Activated CD4-positive, alpha-beta T cell treated with anti-CD3 and anti-CD28 coated beads for 36 hours (primary cell): ENCODE measurements around the gene NAT14. TPM values are rescaled to one million over a fixed set of nuclear protein-coding genes. Genes with fewer than 3 reads are reported as not detected.

ENCODE experiments used
- ATAC-seq: fragments of 200-7000 bp; cut with Tn5 transposase; one replicate; pipeline ENCODE4 v1.10.0; 2021; ENCODE audit warnings: mild to moderate bottlenecking, moderate library complexity
- CTCF ChIA-PET: fragments of 350-600 bp; sonication (Branson Sonifier 250); formaldehyde crosslinking; loops from one replicate; lab custom pipeline; 2021; ENCODE audit warnings: antibody characterized with exemption; lab: Charles Lee
- POLR2A ChIA-PET: fragments of 350-600 bp; sonication (Branson Sonifier 250); formaldehyde crosslinking; loops from one replicate; lab custom pipeline; 2021; ENCODE audit warnings: antibody characterized with exemption, inconsistent platforms; lab: Charles Lee
- DNase-seq: peaks from one replicate; pipeline ENCODE4 v3.0.0-alpha.2; 2020
- H3K27ac Mint-ChIP-seq: one replicate; pipeline ENCODE4 v1.8.0; 2021; ENCODE audit warnings: mixed read lengths
- H3K27me3 Mint-ChIP-seq: one replicate; pipeline ENCODE4 v1.8.0; 2021; ENCODE audit warnings: mixed read lengths
- H3K36me3 Mint-ChIP-seq: one replicate; pipeline ENCODE4 v1.8.0; 2021; ENCODE audit warnings: low read depth, mixed read lengths
- H3K4me1 Mint-ChIP-seq: one replicate; pipeline ENCODE4 v1.8.0; 2021; ENCODE audit warnings: mixed read lengths
- H3K4me3 Mint-ChIP-seq: one replicate; pipeline ENCODE4 v1.8.0; 2021; ENCODE audit warnings: mild to moderate bottlenecking, moderate library complexity, mixed read lengths
- H3K9me3 Mint-ChIP-seq: one replicate; pipeline ENCODE4 v1.8.0; 2021; ENCODE audit warnings: low read depth, mixed read lengths
- intact Hi-C, 2 experiments: fragments of 100-400 bp; cut with DNase I in 1 of 2; cut with micrococcal nuclease in 1 of 2; formaldehyde crosslinking; loops; one replicate each; pipeline versions ENCODE4 v1.14.2 to v1.15.1; 2022 to 2024; cut with DNase I, micrococcal nuclease
- total RNA-seq, 2 experiments: library from RNA; stranded (reverse); gene quantifications; one replicate each; pipeline ENCODE4 v1.2.3, GENCODE V29; 2021

The NAT14 gene
- total RNA-seq, 2 experiments from 2014 or later: 8.2 to 14.8 TPM

DNA sequence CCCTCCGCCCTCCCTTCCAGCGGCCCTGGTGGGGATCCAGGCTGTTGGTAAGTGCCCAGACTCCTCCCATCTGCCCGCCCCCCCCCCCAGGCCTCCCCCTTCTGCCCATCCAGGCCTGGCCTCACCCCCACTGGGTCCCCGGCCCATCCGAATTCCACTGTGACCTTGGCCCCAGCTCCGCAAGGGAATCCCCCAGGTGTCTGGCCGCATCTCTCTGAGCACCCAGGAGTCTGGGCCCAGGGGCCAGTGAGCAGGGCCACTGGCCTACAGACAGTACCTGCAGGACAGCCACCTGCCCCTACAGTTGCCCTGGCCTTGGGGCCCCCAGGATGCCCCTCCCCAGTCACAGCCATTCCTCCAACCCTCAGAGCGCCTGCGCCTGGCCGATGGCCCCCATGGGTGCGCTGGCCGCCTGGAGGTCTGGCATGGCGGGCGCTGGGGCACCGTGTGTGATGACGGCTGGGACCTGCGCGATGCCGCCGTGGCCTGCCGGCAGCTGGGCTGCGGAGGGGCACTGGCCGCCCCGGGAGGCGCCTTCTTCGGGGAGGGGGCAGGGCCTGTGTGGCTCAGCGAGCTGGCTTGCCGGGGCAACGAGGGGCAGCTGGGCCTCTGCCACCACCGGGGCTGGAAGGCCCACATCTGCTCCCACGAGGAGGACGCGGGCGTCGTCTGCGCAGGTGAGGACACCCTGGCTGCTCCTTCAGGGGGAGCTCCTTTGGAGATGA, 4.2 kb downstream of the NAT14 start:
- ATAC-seq (no peak), DNase-seq (no peak)
- CTCF ChIA-PET: interaction anchor here (1.6 kb wide), 1 partner anchor 15 kb away, joined by 4 read pairs; no protein-coding TSS in a partner anchor
- peaks cover 18% of the 10 kb centered on the region for H3K4me1 Mint-ChIP-seq
- H3K27me3 Mint-ChIP-seq: peaks cover 2% of the 10 kb centered on the region
- H3K9me3 Mint-ChIP-seq: no peaks in the 10 kb centered on the region
- H3K27ac Mint-ChIP-seq: no peak overlapping the region
- no peaks in the 10 kb centered on the region for H3K36me3 Mint-ChIP-seq
- no peak overlapping the region for H3K4me3 Mint-ChIP-seq
- intact Hi-C loops: no loop called here
- POLR2A ChIA-PET: no interaction called here

DNA sequence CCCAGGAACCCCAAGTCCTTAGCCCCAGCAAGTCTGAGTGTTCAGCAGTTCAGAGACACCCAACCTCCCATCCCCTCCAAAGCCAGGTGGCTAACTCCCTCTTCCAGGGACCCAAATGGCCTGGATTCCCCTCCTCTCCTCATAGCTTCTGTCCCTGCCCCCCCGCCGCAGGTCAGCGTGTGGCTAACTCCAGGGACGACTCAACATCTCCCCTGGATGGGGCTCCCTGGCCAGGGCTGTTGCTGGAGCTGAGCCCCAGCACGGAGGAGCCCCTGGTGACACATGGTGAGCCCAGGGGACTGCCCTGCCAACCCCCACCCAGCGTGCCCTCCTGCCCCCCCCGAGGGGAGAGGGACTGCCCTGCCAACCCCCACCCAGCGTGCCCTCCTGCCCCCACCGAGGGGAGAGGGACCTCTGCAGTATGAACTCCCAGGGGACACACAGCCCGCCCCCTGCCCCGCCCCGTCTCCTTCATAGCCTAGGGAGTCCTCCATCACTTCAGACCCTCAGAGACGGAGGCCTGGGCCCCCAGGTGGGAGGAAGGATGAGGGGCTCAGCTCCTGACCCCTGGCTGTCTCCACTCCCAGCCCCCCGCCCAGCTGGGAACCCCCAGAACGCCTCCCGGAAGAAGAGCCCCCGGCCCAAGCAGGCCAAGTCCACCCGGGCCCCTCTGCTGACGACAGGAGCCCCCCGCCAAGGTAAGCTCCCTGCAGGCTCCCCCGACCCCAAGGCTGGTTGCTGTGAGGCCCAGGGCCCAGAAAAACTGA, 4.9 kb downstream of the NAT14 start:
- no peak overlapping the region for H3K4me3 Mint-ChIP-seq
- ATAC-seq (no peak), DNase-seq (no peak)

DNA sequence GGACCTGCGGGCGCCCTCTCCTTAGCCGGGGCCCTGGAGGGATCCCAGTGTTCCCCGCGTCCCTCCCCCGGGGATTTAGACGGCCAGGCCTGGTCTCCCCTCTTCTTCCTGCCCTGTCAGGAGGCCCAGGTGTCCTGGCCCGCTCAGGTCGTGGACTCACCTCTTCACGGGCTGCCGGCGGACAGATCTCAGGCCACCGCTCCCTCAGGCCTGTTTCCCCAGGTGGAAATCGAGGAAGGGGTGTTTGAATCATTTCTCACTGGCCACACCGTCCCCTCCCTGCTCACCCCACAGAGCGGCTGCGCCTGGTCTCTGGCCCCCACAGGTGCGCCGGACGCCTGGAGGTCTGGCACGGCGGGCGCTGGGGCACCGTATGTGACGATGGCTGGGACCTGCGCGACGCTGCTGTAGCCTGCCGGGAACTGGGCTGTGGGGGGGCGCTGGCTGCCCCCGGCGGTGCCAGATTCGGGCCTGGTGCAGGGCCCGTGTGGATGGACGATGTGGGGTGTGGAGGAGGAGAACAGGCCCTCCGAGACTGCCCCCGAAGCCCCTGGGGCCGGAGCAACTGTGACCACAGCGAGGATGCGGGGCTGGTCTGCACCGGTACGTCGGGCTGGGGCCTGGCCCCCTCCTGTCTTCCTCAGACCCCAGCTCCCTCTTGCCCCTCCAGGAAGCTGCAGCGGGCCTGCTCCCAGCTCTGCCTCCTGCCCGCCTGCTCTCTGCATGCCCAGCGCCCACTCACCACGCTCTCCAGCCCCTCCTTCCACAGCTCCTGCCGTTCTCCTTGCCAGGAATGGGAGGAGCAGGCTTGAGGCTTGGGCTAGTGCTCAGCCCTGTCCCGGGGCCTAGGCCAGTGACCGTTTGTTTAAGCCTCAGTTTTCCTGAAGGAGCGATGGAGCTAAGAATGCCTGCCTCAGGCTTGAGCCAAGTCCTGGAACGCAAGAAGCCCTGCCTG, 5.8 kb downstream of the NAT14 start:
- H3K4me3 Mint-ChIP-seq: no peak overlapping the region
- H3K4me1 Mint-ChIP-seq: peaks cover 14% of the 10 kb centered on the region
- CTCF ChIA-PET: interaction anchor here (0.7 to 1.8 kb wide), 3 partner anchors 13 to 816 kb away, joined by 3 to 7 read pairs (median 4); no protein-coding TSS in a partner anchor
- H3K27ac Mint-ChIP-seq: no peak overlapping the region
- no peak for ATAC-seq
- no peak for DNase-seq
- no peaks in the 10 kb centered on the region for H3K36me3 Mint-ChIP-seq
- POLR2A ChIA-PET: no interaction called here
- peaks cover 2% of the 10 kb centered on the region for H3K27me3 Mint-ChIP-seq
- no peaks in the 10 kb centered on the region for H3K9me3 Mint-ChIP-seq
- intact Hi-C loops: no loop called here

More for the DNA sequence above, 4.9 kb downstream of the NAT14 start:
- ChIA-PET CTCF (interaction anchor here (1.6 kb wide), 1 partner anchor 14 kb away, joined by 4 read pairs; no protein-coding TSS in a partner anchor), POLR2A (no interaction called here)
- Mint-ChIP-seq H3K36me3 (no peaks in the 10 kb centered on the region), H3K27me3 (peaks cover 2% of the 10 kb centered on the region), H3K9me3 (no peaks in the 10 kb centered on the region), H3K4me1 (peaks cover 14% of the 10 kb centered on the region), H3K27ac (no peak overlapping the region)
- intact Hi-C loops: no loop called here

DNA sequence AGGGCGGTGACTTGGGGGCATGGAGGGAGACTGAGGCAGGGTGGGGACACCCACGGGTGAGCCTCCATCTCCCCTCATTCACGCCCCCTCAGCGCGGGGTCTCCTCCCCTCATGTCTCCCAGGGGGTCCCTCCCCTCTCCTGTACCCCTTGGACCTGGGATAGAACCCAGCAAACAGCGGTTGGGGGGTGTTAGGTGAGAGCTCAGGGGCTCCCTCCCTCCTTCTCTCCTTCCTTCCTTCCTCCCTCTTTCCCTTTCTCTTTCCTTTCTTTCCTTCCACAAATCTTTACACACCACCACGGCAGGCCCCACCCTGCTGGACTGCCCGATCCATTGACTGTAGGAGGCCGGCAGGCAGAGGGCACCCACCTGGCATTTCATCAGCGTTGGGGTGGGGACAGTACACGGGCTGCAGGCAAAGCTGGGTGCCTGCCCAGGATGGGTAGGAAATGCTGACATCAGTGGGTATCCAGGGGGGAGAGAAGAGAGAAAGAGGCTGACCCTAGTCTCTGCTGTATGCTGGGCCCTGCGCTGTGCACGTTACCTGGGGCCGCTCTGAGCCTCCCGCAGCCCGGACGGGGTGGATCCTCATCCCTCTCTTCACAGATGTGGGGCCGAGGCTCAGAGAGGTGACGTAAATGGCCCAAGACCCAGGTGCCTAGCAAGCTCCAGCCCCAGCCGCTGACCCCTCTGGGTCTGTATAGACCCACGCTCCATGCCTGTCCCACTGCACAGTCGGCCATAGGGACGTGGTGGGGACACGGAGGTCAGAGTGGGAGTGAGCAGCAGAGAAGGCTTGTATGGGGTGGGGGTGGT, 6.8 kb downstream of the NAT14 start:
- no peak for DNase-seq
- Mint-ChIP-seq H3K9me3 (no peaks in the 10 kb centered on the region), H3K4me3 (no peak overlapping the region), H3K4me1 (peaks cover 11% of the 10 kb centered on the region), H3K27ac (no peak overlapping the region), H3K36me3 (no peaks in the 10 kb centered on the region), H3K27me3 (peaks cover 2% of the 10 kb centered on the region)
- intact Hi-C loops: no loop called here
- ChIA-PET POLR2A (no interaction called here), CTCF (interaction anchor here (0.6 to 1.8 kb wide), 3 partner anchors 24 to 817 kb away, joined by 3 to 7 read pairs (median 3); no protein-coding TSS in a partner anchor)
- no peak for ATAC-seq

DNA sequence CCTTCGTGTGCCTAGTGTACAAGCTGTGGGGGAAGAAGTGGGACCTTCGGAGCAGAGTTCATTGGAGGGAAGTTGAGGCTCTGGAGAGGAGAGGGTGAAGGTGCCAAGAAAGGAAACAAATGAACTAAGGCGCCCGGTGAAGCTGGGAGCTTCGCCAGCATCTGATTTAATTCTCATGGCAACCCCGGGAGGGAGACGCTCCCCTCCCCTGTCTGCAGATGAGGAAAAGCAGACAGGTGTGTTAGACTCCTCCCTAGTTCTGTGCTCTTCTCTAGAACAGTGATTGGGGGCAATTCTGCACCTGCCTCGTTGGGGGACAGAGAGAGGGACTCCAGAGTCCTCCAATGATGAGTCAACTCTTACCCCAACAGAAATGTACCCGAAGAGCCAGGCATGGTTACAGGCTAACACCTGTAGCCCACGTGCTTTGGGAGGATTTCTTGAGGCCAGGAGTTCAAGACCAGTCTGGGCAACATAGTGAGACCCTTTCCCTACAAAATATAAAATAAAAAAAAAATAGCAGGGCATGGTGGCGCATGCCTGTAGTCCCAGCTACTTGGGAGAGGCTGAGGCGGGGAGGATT, 7.5 kb downstream of the NAT14 start:
- Mint-ChIP-seq H3K27ac (no peak overlapping the region), H3K27me3 (peaks cover 2% of the 10 kb centered on the region), H3K4me1 (peaks cover 4% of the 10 kb centered on the region), H3K4me3 (no peak overlapping the region), H3K36me3 (no peaks in the 10 kb centered on the region), H3K9me3 (no peaks in the 10 kb centered on the region)
- ATAC-seq: no peak
- DNase-seq: no peak
- ChIA-PET POLR2A (no interaction called here), CTCF (interaction anchor here (0.6 to 1.8 kb wide), 3 partner anchors 25 to 162 kb away, joined by 3 to 7 read pairs (median 3); no protein-coding TSS in a partner anchor)
- intact Hi-C loops: no loop called here

DNA sequence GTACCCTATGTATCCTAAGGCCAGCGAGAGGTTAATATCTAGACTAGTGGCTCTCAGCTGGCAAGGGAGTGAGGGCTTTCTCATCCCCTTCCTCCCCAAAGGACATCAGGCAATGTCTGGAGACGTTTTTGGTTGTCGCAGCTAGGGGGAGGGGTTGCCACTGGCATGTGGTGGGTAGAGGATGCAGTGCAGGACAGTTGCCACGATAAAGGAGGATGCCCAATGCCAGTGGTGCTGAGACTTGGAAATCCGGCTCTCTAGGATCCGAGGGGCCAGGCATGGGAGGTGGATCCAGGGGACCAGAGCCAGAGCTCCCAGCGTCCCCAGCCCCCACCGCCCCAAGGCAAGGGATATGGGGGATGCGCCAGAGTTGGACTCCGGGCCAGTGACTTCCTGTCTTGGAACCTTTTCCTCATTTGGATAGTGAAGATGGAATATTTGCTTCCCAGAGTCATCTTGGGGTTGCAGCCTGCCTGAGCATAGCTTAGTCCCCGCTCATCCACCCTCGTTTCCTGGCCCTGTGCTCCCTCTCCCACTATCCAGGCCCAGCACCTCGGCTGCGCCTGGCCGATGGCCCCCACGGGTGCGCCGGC, 8.2 kb downstream of the NAT14 start:
- ChIA-PET POLR2A (no interaction called here), CTCF (interaction anchor here (0.6 to 0.7 kb wide), 2 partner anchors 35 to 296 kb away, joined by 3 read pairs; no protein-coding TSS in a partner anchor)
- no peak overlapping the region for H3K27ac Mint-ChIP-seq
- DNase-seq: no peak
- no peak overlapping the region for H3K4me3 Mint-ChIP-seq
- no peaks in the 10 kb centered on the region for H3K36me3 Mint-ChIP-seq
- no peaks in the 10 kb centered on the region for H3K4me1 Mint-ChIP-seq
- peaks cover 2% of the 10 kb centered on the region for H3K27me3 Mint-ChIP-seq
- ATAC-seq: no peak
- H3K9me3 Mint-ChIP-seq: no peaks in the 10 kb centered on the region
- intact Hi-C loops: no loop called here

DNA sequence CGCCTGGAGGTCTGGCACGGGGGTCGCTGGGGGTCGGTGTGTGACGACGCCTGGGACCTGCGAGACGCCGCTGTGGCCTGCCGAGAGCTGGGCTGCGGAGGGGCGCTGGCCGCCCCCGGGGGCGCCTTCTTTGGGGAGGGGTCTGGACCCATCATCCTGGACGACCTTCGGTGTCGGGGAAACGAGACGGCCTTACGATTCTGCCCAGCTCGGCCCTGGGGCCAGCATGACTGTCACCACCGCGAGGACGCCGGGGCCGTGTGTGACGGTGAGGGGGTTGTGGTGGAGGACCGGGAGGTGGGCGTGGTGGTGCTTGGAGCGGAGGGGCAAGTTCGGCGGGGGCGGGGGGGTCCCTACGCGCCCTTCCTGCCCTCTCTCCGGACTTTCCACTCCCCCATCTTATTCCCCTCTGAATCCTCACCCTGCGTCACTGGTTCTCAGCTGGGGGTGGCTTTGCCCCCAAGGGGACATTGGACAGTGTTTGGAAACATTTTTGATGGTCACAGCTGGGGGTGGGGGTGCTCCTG, 8.7 kb downstream of the NAT14 start:
- intact Hi-C loops: no loop called here
- peaks cover 2% of the 10 kb centered on the region for H3K27me3 Mint-ChIP-seq
- H3K9me3 Mint-ChIP-seq: no peaks in the 10 kb centered on the region
- H3K4me1 Mint-ChIP-seq: no peaks in the 10 kb centered on the region
- ATAC-seq: no peak
- no peak overlapping the region for H3K4me3 Mint-ChIP-seq
- no peak for DNase-seq
- H3K36me3 Mint-ChIP-seq: no peaks in the 10 kb centered on the region
- POLR2A ChIA-PET: no interaction called here
- no peak overlapping the region for H3K27ac Mint-ChIP-seq
- CTCF ChIA-PET: interaction anchor here (0.6 to 1.7 kb wide), 2 partner anchors 10 to 297 kb away, joined by 3 to 8 read pairs; no protein-coding TSS in a partner anchor

DNA sequence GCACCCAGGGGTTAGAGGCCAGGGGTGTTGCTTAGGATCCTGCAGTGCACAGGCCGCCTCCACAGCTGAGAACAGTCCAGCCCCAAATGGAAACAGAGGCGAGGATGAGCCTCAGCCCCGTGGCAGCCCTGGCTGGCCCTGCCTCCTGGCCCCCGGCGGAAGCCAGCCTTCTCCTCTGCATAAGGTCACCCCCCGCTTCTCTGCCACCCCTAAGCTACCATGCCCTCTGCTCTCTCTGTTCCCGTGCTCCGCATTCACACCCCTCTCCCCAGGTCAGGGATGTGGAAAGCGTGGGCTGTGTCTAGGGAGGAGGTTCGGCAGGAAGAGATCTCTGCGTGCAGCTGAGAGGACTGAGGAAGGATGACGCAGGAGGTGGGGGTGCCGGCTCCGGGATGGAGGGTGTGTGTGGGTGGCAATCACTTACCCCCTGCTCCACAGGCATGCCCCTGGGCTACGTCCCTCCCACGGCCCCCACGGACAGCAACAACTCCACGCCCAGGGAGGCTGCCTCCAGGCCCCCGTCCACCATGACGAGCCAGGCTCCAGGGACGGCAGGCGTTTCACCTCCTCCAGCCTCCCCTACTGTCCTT, 9.3 kb downstream of the NAT14 start:
- DNase-seq (no peak), ATAC-seq (no peak)
- Mint-ChIP-seq H3K4me1 (no peaks in the 10 kb centered on the region), H3K36me3 (no peaks in the 10 kb centered on the region), H3K27ac (no peak overlapping the region), H3K4me3 (no peak overlapping the region), H3K27me3 (peaks cover 2% of the 10 kb centered on the region), H3K9me3 (no peaks in the 10 kb centered on the region)
- ChIA-PET POLR2A (no interaction called here), CTCF (interaction anchor here (0.9 to 1.7 kb wide), 3 partner anchors 10 to 27 kb away, joined by 3 to 8 read pairs (median 5); partner anchors contain the start of gene NAT14)
- intact Hi-C loops: no loop called here

DNA sequence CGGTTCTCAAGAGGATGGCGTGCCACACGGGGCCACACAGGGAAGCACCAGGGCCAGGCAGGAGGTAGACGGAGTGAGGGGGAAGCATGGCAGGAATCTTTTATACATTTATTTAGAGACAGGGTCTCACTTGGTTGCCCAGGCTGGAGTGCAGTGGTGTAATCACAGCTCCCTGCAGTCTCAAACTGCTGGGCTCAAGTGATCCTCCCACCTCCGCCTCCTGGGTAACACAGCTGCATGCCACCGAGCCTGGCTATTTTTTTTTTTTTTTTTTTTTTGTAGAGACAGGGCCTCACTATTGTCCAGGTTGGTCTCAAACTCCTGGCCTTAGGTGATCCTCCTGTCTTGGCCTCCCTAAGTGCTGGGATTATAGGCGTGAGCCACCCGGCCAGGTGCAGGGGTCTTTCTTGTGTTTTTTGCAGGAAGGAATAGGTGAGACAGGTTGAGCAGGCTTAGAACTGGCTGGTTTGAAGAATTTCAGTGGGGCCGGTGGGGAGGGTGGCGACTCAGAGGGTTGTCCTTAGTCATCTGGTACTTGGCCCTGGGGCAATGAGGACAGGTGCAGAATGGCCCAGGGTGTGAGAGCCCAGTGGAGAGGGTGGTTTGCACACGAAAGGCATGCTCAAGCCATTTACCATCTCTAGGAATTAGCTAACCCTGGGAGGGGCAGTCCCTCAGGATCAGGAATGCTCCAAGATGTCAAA, 10.8 kb downstream of the NAT14 start:
- intact Hi-C loops: no loop called here
- H3K4me1 Mint-ChIP-seq: no peaks in the 10 kb centered on the region
- H3K9me3 Mint-ChIP-seq: no peaks in the 10 kb centered on the region
- ATAC-seq (no peak), DNase-seq (no peak)
- no peak overlapping the region for H3K27ac Mint-ChIP-seq
- H3K27me3 Mint-ChIP-seq: peaks cover 2% of the 10 kb centered on the region
- H3K36me3 Mint-ChIP-seq: no peaks in the 10 kb centered on the region
- POLR2A ChIA-PET: no interaction called here
- CTCF ChIA-PET: interaction anchor here (1.3 kb wide), 1 partner anchor 28 kb away, joined by 5 read pairs; no protein-coding TSS in a partner anchor
- no peak overlapping the region for H3K4me3 Mint-ChIP-seq
